ENCODE measurements around the gene RMI1. TPM values are rescaled to one million over a fixed set of nuclear protein-coding genes. Genes with fewer than 3 reads are reported as not detected.

RMI1 gene
- 3.1 and 6.8 TPM in 2 replicates for total RNA-seq

DNA sequence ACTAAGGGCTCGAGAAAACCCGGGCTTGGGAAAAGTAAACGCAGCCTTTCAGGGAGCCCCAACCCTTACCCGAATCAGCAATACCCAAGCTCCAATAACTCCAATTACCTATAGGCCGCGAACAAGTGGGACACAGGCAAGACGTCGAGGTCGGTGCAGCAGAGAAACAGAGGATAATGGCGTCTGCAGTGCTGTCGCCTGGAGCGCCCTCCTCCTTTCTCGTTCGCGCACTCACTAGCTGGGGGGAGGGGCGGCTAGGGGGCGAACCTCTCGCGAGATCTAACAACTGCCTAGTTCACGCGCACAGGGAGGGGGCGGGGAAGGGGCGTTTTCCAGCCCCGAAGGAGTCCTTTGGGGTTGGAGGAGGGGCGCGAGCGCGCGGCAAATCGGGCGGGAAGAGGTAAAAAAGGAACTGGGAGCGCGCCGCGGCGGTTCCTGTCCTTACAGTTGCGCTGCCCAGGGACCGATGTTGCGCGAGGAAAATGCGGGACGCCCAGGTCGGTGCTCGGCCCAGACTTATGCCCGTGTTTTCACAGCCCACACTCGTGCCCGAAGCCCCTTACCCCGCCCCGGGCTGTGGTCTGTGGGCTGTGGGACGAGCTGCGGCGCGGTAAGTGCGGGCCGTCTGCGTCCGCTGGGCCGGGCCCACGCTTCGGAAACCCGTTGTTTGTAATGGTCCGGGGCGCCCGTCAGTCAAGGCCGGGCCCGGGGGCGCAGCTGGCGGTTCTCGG is at the start of gene RMI1:
Gene RMI1, plus strand, starts transcription at position 411 of the 731 bp plus-strand sequence. CDS start 20,182 bp downstream, outside the sequence.

DNA sequence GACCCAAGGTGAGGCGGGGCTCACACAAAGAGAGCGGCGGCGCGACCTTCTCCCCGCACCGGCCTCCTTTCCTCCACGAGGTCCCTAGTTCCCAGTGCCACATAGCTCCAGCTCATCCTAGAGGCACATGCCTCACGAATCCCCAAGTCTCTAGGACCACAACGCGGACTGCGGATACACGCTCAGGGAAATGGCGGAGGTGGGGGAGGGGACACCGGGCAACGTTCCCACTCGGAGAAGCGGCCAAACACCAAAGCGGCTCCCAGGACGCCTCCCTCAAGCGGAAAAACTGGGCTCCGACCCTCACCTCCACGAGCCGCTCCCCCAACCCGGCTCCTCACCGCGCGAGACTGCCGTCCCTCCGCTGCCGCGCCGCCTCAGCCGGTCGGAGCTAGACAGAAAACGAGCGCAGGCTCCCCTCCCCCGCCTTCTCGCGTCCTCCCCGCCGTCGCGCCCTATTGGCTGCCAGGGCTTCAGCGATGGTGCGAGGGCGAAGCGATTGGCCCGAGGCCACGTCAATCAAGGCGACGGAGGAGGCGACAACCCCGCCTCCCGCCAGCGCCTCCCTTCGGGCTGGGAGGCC is 702 bp upstream of the RMI1 start, which contains the start of gene HNRNPK:
Gene HNRNPK, minus strand, starts transcription at position 404 of the 583 bp plus-strand sequence. CDS start 1,963 bp downstream, outside the sequence.

Other genes starting within 250 kb of the RMI1 start
- gene GKAP1, start 163.0 kb upstream of the RMI1 start, total RNA-seq, result 0.43 and 0.96 TPM in 2 replicates
- gene KIF27, start 59.4 kb upstream of the RMI1 start, total RNA-seq, result 2.8 and 3.9 TPM in 2 replicates
- gene HNRNPK, start 590 bp upstream of the RMI1 start, total RNA-seq, result 518 and 611 TPM in 2 replicates

Measured in tracheal epithelial cell (primary cell).